GM21825 (cell line): ENCODE data around the gene B2M.

Experiments used
- ATAC-seq: cut with Tn5 transposase; IDR thresholded peaks from one replicate; pipeline ENCODE4 v1.9.1; 2021; ENCODE audit warnings: mild to moderate bottlenecking, moderate library complexity; ENCODE audit not compliant: unreplicated experiment

B2M gene

GRCh38 chr15:44765036-44765435, 53.7 kb downstream of the B2M start:
- ATAC-seq, result no peak
